ENCODE results near the gene CAPN10. TPM values are rescaled to one million over a fixed set of nuclear protein-coding genes. Genes with fewer than 3 reads are reported as not detected.

CAPN10 gene
- total RNA-seq, 1 donor from 2014 or later, result 48.4 TPM

GRCh38 chr2:240593703-240594451 is 7.3 kb downstream of the CAPN10 start:
- H3K27ac Mint-ChIP-seq, result no peak overlapping the region
- no peaks in the 10 kb centered on the region for H3K27me3 Mint-ChIP-seq
- DNase-seq, result no peak
- peaks cover 4% of the 10 kb centered on the region for H3K4me1 Mint-ChIP-seq
- intact Hi-C loops (cut with micrococcal nuclease), result no loop called here
- H3K4me3 Mint-ChIP-seq, result no peak overlapping the region
- H3K36me3 Mint-ChIP-seq (ENCODE audit: low read depth), result peaks cover 14% of the 10 kb centered on the region
- no peaks in the 10 kb centered on the region for H3K9me3 Mint-ChIP-seq

- intact Hi-C loops (cut with micrococcal nuclease), result no loop called here
- H3K36me3 Mint-ChIP-seq (ENCODE audit: low read depth), result peaks cover 15% of the 10 kb centered on the region
- H3K4me3 Mint-ChIP-seq, result no peak overlapping the region
- no peak for DNase-seq
- H3K9me3 Mint-ChIP-seq, result no peaks in the 10 kb centered on the region
- no peak overlapping the region for H3K27ac Mint-ChIP-seq
- H3K27me3 Mint-ChIP-seq, result no peaks in the 10 kb centered on the region
- H3K4me1 Mint-ChIP-seq, result peaks cover 2% of the 10 kb centered on the region
Observed at GRCh38 chr2:240594511-240595380, 8.2 kb downstream of the CAPN10 start.

- Mint-ChIP-seq H3K9me3 (no peaks in the 10 kb centered on the region), H3K4me3 (no peak overlapping the region)
- peak; percentile 88 for DNase-seq
Observed at GRCh38 chr2:240595381-240596079, 9.0 kb downstream of the CAPN10 start.

GRCh38 chr2:240596080-240596460 is 9.5 kb downstream of the CAPN10 start:
- Mint-ChIP-seq H3K27me3 (no peaks in the 10 kb centered on the region), H3K4me3 (no peak overlapping the region), H3K36me3 (ENCODE audit: low read depth) (peaks cover 16% of the 10 kb centered on the region), H3K4me1 (peaks cover 4% of the 10 kb centered on the region), H3K9me3 (no peaks in the 10 kb centered on the region), H3K27ac (no peak overlapping the region)
- intact Hi-C loops (cut with micrococcal nuclease), result no loop called here
- no peak for DNase-seq

More at GRCh38 chr2:240595381-240596079, 9.0 kb downstream of the CAPN10 start:
- Mint-ChIP-seq H3K27me3 (no peaks in the 10 kb centered on the region), H3K4me1 (peaks cover 4% of the 10 kb centered on the region), H3K27ac (no peak overlapping the region), H3K36me3 (ENCODE audit: low read depth) (peaks cover 18% of the 10 kb centered on the region)
- intact Hi-C loops (cut with micrococcal nuclease), result no loop called here

GRCh38 chr2:240596491-240596931 is 10.0 kb downstream of the CAPN10 start:
- peaks cover 12% of the 10 kb centered on the region for H3K36me3 Mint-ChIP-seq (ENCODE audit: low read depth)
- no peaks in the 10 kb centered on the region for H3K27me3 Mint-ChIP-seq
- H3K4me1 Mint-ChIP-seq, result peaks cover 4% of the 10 kb centered on the region
- no peak overlapping the region for H3K4me3 Mint-ChIP-seq
- no peaks in the 10 kb centered on the region for H3K9me3 Mint-ChIP-seq
- intact Hi-C loops (cut with micrococcal nuclease), result no loop called here
- DNase-seq, result no peak
- H3K27ac Mint-ChIP-seq, result no peak overlapping the region

GRCh38 chr2:240597054-240597418 is 10.5 kb downstream of the CAPN10 start:
- no peaks in the 10 kb centered on the region for H3K27me3 Mint-ChIP-seq
- no peaks in the 10 kb centered on the region for H3K9me3 Mint-ChIP-seq
- H3K4me3 Mint-ChIP-seq, result no peak overlapping the region
- peaks cover 11% of the 10 kb centered on the region for H3K36me3 Mint-ChIP-seq (ENCODE audit: low read depth)
- peaks cover 4% of the 10 kb centered on the region for H3K4me1 Mint-ChIP-seq
- no peak overlapping the region for H3K27ac Mint-ChIP-seq
- DNase-seq, result no peak
- intact Hi-C loops (cut with micrococcal nuclease), result no loop called here

GRCh38 chr2:240597419-240598181 is 11.1 kb downstream of the CAPN10 start:
- H3K4me1 Mint-ChIP-seq, result peaks cover 4% of the 10 kb centered on the region
- DNase-seq, result no peak
- no peak overlapping the region for H3K27ac Mint-ChIP-seq
- no peak overlapping the region for H3K4me3 Mint-ChIP-seq
- intact Hi-C loops (cut with micrococcal nuclease), result no loop called here
- peaks cover 7% of the 10 kb centered on the region for H3K36me3 Mint-ChIP-seq (ENCODE audit: low read depth)
- no peaks in the 10 kb centered on the region for H3K27me3 Mint-ChIP-seq
- no peaks in the 10 kb centered on the region for H3K9me3 Mint-ChIP-seq

GRCh38 chr2:240598311-240598911 is 11.9 kb downstream of the CAPN10 start:
- no peaks in the 10 kb centered on the region for H3K9me3 Mint-ChIP-seq
- H3K36me3 Mint-ChIP-seq (ENCODE audit: low read depth), result peaks cover 6% of the 10 kb centered on the region
- DNase-seq, result no peak
- H3K4me3 Mint-ChIP-seq, result no peak overlapping the region
- intact Hi-C loops (cut with micrococcal nuclease), result no loop called here
- H3K4me1 Mint-ChIP-seq, result peaks cover 4% of the 10 kb centered on the region
- H3K27ac Mint-ChIP-seq, result no peak overlapping the region
- H3K27me3 Mint-ChIP-seq, result no peaks in the 10 kb centered on the region

GRCh38 chr2:240599141-240599583 is 12.6 kb downstream of the CAPN10 start:
- Mint-ChIP-seq H3K27me3 (no peaks in the 10 kb centered on the region), H3K27ac (no peak overlapping the region), H3K4me1 (peaks cover 4% of the 10 kb centered on the region), H3K9me3 (no peaks in the 10 kb centered on the region), H3K36me3 (ENCODE audit: low read depth) (peaks cover 6% of the 10 kb centered on the region), H3K4me3 (no peak overlapping the region)
- no peak for DNase-seq
- intact Hi-C loops (cut with micrococcal nuclease), result no loop called here

- DNase-seq, result no peak
- Mint-ChIP-seq H3K36me3 (ENCODE audit: low read depth) (peaks cover 6% of the 10 kb centered on the region), H3K4me3 (no peak overlapping the region), H3K4me1 (peaks cover 4% of the 10 kb centered on the region), H3K27me3 (no peaks in the 10 kb centered on the region), H3K9me3 (no peaks in the 10 kb centered on the region), H3K27ac (no peak overlapping the region)
- intact Hi-C loops (cut with micrococcal nuclease), result no loop called here
Observed at GRCh38 chr2:240600451-240600961, 14.0 kb downstream of the CAPN10 start.

GRCh38 chr2:240601061-240601830 is 14.7 kb downstream of the CAPN10 start:
- no peaks in the 10 kb centered on the region for H3K27me3 Mint-ChIP-seq
- H3K4me3 Mint-ChIP-seq, result no peak overlapping the region
- DNase-seq, result no peak
- H3K36me3 Mint-ChIP-seq (ENCODE audit: low read depth), result peaks cover 4% of the 10 kb centered on the region
- H3K4me1 Mint-ChIP-seq, result peaks cover 3% of the 10 kb centered on the region
- H3K27ac Mint-ChIP-seq, result no peak overlapping the region
- intact Hi-C loops (cut with micrococcal nuclease), result no loop called here
- H3K9me3 Mint-ChIP-seq, result no peaks in the 10 kb centered on the region

- intact Hi-C loops (cut with micrococcal nuclease), result no loop called here
- Mint-ChIP-seq H3K27ac (no peak overlapping the region), H3K4me3 (no peak overlapping the region), H3K9me3 (no peaks in the 10 kb centered on the region), H3K4me1 (peaks cover 3% of the 10 kb centered on the region), H3K27me3 (no peaks in the 10 kb centered on the region), H3K36me3 (ENCODE audit: low read depth) (peaks cover 4% of the 10 kb centered on the region)
- DNase-seq, result no peak
Observed at GRCh38 chr2:240601831-240602160, 15.3 kb downstream of the CAPN10 start.
